Measurements from ENCODE around the gene FNBP1. TPM values are rescaled to one million over a fixed set of nuclear protein-coding genes. Genes with fewer than 3 reads are reported as not detected.

The FNBP1 gene
- total RNA-seq, 1 experiment from 2014 or later: 36.5 TPM

DNA sequence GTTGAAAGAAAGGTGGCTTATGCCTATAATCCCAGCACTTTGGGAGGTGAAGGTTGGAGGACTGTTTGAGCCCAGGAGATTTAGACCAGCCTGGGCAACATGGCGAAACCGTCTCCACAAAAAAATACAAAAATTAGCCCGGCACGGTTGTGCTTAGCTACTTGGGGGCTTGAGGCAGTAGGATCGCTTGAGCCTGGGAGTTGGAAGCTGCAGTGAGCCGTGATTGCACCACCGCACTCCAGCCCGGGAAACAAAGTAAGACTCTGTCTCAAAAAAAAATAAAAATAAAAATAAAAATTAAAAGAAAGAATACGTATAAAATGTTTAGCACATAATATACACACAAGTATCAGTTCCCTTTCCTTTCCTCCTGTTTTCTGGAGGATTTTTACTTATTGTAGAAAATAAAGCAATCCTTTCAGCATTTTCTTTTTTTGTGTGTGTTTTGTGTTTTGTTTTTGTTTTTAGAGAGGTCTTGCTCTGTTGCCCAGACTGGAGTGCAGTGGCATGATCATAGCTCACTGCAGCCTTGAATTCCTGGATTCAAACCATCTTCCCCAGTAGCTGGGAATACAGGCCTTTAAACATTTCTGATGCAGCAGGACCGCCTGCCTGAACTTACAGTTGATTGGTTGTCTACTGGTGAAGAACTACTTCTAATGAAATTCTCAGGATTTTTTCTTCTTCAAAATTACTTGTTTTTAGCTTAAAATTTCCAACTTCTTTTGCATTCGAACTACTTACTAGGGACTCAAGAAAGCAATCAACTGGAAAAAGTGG, 6.6 kb upstream of the FNBP1 start:
- no peak overlapping the region for H4K91ac ChIP-seq (ENCODE audit: insufficient read length, low read depth, low read length)
- no peak overlapping the region for H3K9ac ChIP-seq (ENCODE audit: extremely low read depth, insufficient read length, low read length)
- H3K4me3 Mint-ChIP-seq: no peak overlapping the region
- no peaks in the 10 kb centered on the region for H3K9me3 Mint-ChIP-seq
- no peak overlapping the region for H3K18ac ChIP-seq (ENCODE audit: insufficient read length, low read depth, low read length)
- H2BK15ac ChIP-seq (ENCODE audit: low read depth, low read length): no peak overlapping the region
- no peaks in the 10 kb centered on the region for H3K79me1 ChIP-seq (ENCODE audit: insufficient read depth, low read depth, low read length, poor library complexity, severe bottlenecking)
- peaks cover 5 to 23% of the 10 kb centered on the region in 2 experiments; a peak in 3 of 4 replicates for H3K4me1 Mint-ChIP-seq
- no peak for DNase-seq
- no peaks in the 10 kb centered on the region; the same call in 1 of the 2 replicates for H3K79me2 ChIP-seq (ENCODE audit: insufficient read depth, low read length)
- H3K56ac ChIP-seq (ENCODE audit: insufficient read length, low read depth, low read length): no peak overlapping the region
- H2BK5ac ChIP-seq (ENCODE audit: insufficient read length, low read length): no peak overlapping the region
- peaks cover 9% of the 10 kb centered on the region for H3K23me2 ChIP-seq (ENCODE audit: insufficient read length, low read depth, low read length, poor library complexity, severe bottlenecking)
- no peak overlapping the region for H4K8ac ChIP-seq (replicated peaks; ENCODE audit: insufficient read length, low read depth, low read length)
- no peak overlapping the region for H3K27ac ChIP-seq (ENCODE audit: insufficient read length, low read depth, low read length)
- no peak overlapping the region for H3T11ph ChIP-seq (ENCODE audit: low read length)
- no peaks in the 10 kb centered on the region; the same call in 1 of the 2 replicates for H3K4me1 ChIP-seq (ENCODE audit: insufficient read depth, low read length)
- H3K14ac ChIP-seq (ENCODE audit: insufficient read depth, low read length): no peak overlapping the region
- H3K27me3 ChIP-seq (ENCODE audit: insufficient read depth, low read length): no peaks in the 10 kb centered on the region
- H3K23ac ChIP-seq (ENCODE audit: insufficient read length, low read depth, low read length): no peak overlapping the region
- no peak overlapping the region for H2BK120ac ChIP-seq (ENCODE audit: low read depth, low read length, poor library complexity, severe bottlenecking)
- H3K27me3 Mint-ChIP-seq (ENCODE audit: low read depth): peaks cover 8% of the 10 kb centered on the region
- H2AK5ac ChIP-seq (ENCODE audit: insufficient read length, low read length): no peak overlapping the region
- TF ChIP-seq, protein P1, sequence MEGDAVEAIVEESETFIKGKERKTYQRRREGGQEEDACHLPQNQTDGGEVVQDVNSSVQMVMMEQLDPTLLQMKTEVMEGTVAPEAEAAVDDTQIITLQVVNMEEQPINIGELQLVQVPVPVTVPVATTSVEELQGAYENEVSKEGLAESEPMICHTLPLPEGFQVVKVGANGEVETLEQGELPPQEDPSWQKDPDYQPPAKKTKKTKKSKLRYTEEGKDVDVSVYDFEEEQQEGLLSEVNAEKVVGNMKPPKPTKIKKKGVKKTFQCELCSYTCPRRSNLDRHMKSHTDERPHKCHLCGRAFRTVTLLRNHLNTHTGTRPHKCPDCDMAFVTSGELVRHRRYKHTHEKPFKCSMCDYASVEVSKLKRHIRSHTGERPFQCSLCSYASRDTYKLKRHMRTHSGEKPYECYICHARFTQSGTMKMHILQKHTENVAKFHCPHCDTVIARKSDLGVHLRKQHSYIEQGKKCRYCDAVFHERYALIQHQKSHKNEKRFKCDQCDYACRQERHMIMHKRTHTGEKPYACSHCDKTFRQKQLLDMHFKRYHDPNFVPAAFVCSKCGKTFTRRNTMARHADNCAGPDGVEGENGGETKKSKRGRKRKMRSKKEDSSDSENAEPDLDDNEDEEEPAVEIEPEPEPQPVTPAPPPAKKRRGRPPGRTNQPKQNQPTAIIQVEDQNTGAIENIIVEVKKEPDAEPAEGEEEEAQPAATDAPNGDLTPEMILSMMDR (conservative IDR thresholded peaks at IDR 0.05): no peak
- H2AFZ ChIP-seq (ENCODE audit: low read length): no peak overlapping the region
- H2BK12ac ChIP-seq (ENCODE audit: insufficient read length, low read depth, low read length): no peak overlapping the region
- WGBS (ENCODE audit: extremely low coverage, insufficient read length, low lambda C conversion rate): no CpG with 5 or more reads among the region's 11 CpGs
- H2BK20ac ChIP-seq (ENCODE audit: low read depth, low read length, poor library complexity, severe bottlenecking): no peak overlapping the region
- no peaks in the 10 kb centered on the region for H3K9me3 ChIP-seq (ENCODE audit: control insufficient read depth, low read depth, low read length)
- no peak overlapping the region for H3K4ac ChIP-seq (ENCODE audit: low read depth, low read length)
- 0 out of 7 replicates have a peak, but pooled peaks cover 0 to 2% (median 0%) of the 10 kb centered on the region in 3 experiments for H3K36me3 Mint-ChIP-seq (ENCODE audit: insufficient read depth in 1 of 3, low read depth in 3 of 3)
- no peak overlapping the region for H3K4me2 ChIP-seq (ENCODE audit: insufficient read depth, insufficient read length, low read length)
- no peak overlapping the region for H4K5ac ChIP-seq (ENCODE audit: insufficient read length, low read depth, low read length)
- no peaks in the 10 kb centered on the region for H4K20me1 ChIP-seq (ENCODE audit: control insufficient read depth, insufficient read depth, insufficient read length)
- peak overlapping the region in 1 of 3 experiments; percentile 16; a peak in 1 of 7 replicates for H3K27ac Mint-ChIP-seq
